Activated CD8-positive, alpha-beta memory T cell treated with anti-CD3 and anti-CD28 coated beads for 1 hour (primary cell): ENCODE data around the gene MTERF4.

ENCODE experiments used
- DNase-seq, 2 donors: peaks; one replicate each; pipeline ENCODE4 v3.0.0-alpha.2; 2020; ENCODE audit warnings: low read depth in 1 of 2; ENCODE audit errors: extremely low read depth in 1 of 2

Gene MTERF4

GRCh38 chr2:241134711-241135110 lies 32.6 kb upstream of the MTERF4 start:
- DNase-seq, result no peak

- no peak for DNase-seq
Measured at GRCh38 chr2:241133436-241133820, 31.3 kb upstream of the MTERF4 start.

- DNase-seq, result no peak
Measured at GRCh38 chr2:241132538-241133435, 30.7 kb upstream of the MTERF4 start.

GRCh38 chr2:241131531-241131930 lies 29.4 kb upstream of the MTERF4 start:
- no peak for DNase-seq

GRCh38 chr2:241130316-241130715 lies 28.2 kb upstream of the MTERF4 start:
- no peak for DNase-seq

- no peak for DNase-seq
Measured at GRCh38 chr2:241129086-241129871, 27.2 kb upstream of the MTERF4 start.

- DNase-seq, result no peak
Measured at GRCh38 chr2:241128266-241128665, 26.2 kb upstream of the MTERF4 start.

GRCh38 chr2:241126771-241127202 lies 24.7 kb upstream of the MTERF4 start:
- DNase-seq, result no peak

GRCh38 chr2:241126201-241126611 lies 24.1 kb upstream of the MTERF4 start:
- no peak for DNase-seq

- no peak for DNase-seq
Measured at GRCh38 chr2:241125626-241126025, 23.5 kb upstream of the MTERF4 start.

GRCh38 chr2:241123816-241124536 lies 21.9 kb upstream of the MTERF4 start:
- no peak for DNase-seq

- no peak for DNase-seq
Measured at GRCh38 chr2:241122376-241123002, 20.4 kb upstream of the MTERF4 start.

- no peak for DNase-seq
Measured at GRCh38 chr2:241121008-241121407, 18.9 kb upstream of the MTERF4 start.

GRCh38 chr2:241120440-241120839 lies 18.4 kb upstream of the MTERF4 start:
- no peak for DNase-seq

- DNase-seq, result no peak
Measured at GRCh38 chr2:241118737-241119505, 16.8 kb upstream of the MTERF4 start.

GRCh38 chr2:241116606-241117560 lies 14.8 kb upstream of the MTERF4 start:
- DNase-seq, result no peak

GRCh38 chr2:241115361-241115760 lies 13.3 kb upstream of the MTERF4 start:
- DNase-seq, result no peak

- no peak for DNase-seq
Measured at GRCh38 chr2:241114836-241115235, 12.7 kb upstream of the MTERF4 start.

GRCh38 chr2:241112592-241112991 lies 10.5 kb upstream of the MTERF4 start:
- DNase-seq, result peak in 1 of 2 donors; percentile 57
